Mesendoderm (in vitro differentiated cells): ENCODE data around the gene BNIP2.

Experiments
- DNase-seq: peaks from one replicate; pipeline ENCODE4 v3.0.0; 2013
- H2AK5ac ChIP-seq: 2 replicates; pipeline ENCODE4 v1.6.1; 2013; ENCODE audit warnings: low read length, inconsistent platforms
- H2BK120ac ChIP-seq: 2 replicates; pipeline ENCODE4 v1.6.1; 2013; ENCODE audit warnings: low read depth, mild to moderate bottlenecking, low read length, moderate library complexity, mixed read lengths
- H2BK15ac ChIP-seq: replicated peaks from 2 replicates; pipeline ENCODE4 v1.6.1; 2013; ENCODE audit warnings: low read depth, mild to moderate bottlenecking, moderate library complexity
- H2BK5ac ChIP-seq: 2 replicates; pipeline ENCODE4 v1.6.1; 2013; ENCODE audit warnings: low read length, inconsistent platforms
- H3K18ac ChIP-seq: 2 replicates; pipeline ENCODE4 v1.6.1; 2013; ENCODE audit warnings: mild to moderate bottlenecking, low read length, mixed read lengths
- H3K23ac ChIP-seq: one replicate; pipeline ENCODE4 v1.6.1; 2013; ENCODE audit warnings: low read length
- H3K27ac ChIP-seq: 2 replicates; pipeline ENCODE4 v1.5.1; 2013; ENCODE audit warnings: low read depth, mild to moderate bottlenecking, inconsistent platforms, low read length, moderate library complexity
- H3K27me3 ChIP-seq: 2 replicates; pipeline ENCODE4 v1.6.1; 2013; ENCODE audit warnings: low read length, control low read depth, mild to moderate bottlenecking, inconsistent platforms; ENCODE audit not compliant: insufficient read depth, poor library complexity
- H3K36me3 ChIP-seq: 2 replicates; pipeline ENCODE4 v1.6.1; 2013; ENCODE audit warnings: low read length, inconsistent platforms; ENCODE audit not compliant: control insufficient read depth, insufficient read depth
- H3K4ac ChIP-seq: one replicate; pipeline ENCODE4 v1.6.1; 2013; ENCODE audit warnings: low read depth, mild to moderate bottlenecking, low read length, moderate library complexity
- H3K4me1 ChIP-seq: 2 replicates; pipeline ENCODE4 v1.6.1; 2013; ENCODE audit warnings: low read depth, low read length, inconsistent platforms; ENCODE audit not compliant: control insufficient read depth
- H3K4me2 ChIP-seq: 2 replicates; pipeline ENCODE4 v1.6.1; 2013; ENCODE audit warnings: low read length
- H3K4me3 ChIP-seq: 2 replicates; pipeline ENCODE4 v1.5.1; 2013; ENCODE audit warnings: mild to moderate bottlenecking, low read length
- H3K56ac ChIP-seq: one replicate; pipeline ENCODE4 v1.6.1; 2013; ENCODE audit warnings: low read length
- H3K79me1 ChIP-seq: 2 replicates; pipeline ENCODE4 v1.6.1; 2013; ENCODE audit warnings: low read length, inconsistent platforms
- H3K79me2 ChIP-seq: 2 replicates; pipeline ENCODE4 v1.6.1; 2013; ENCODE audit warnings: mild to moderate bottlenecking, low read length; ENCODE audit not compliant: control insufficient read depth, insufficient read depth
- H3K9ac ChIP-seq: 2 replicates; pipeline ENCODE4 v1.6.1; 2013; ENCODE audit warnings: low read length, inconsistent platforms
- H4K5ac ChIP-seq: one replicate; pipeline ENCODE4 v1.6.1; 2013; ENCODE audit warnings: low read length
- H4K8ac ChIP-seq: one replicate; pipeline ENCODE4 v1.6.1; 2013; ENCODE audit warnings: low read depth, mild to moderate bottlenecking, control low read depth, low read length, moderate library complexity
- WGBS: extraction: QIAGEN DNeasy Blood & Tissue Kit; methylation state at CpG from one replicate; pipeline ENCODE4 v1.1.7; 2013; ENCODE audit warnings: low lambda C conversion rate, missing lambda C conversion rate; ENCODE audit not compliant: insufficient coverage; ENCODE audit errors: extremely low coverage; 5-methylcytosine and 5-hydroxymethylcytosine counted together

The BNIP2 gene

DNA sequence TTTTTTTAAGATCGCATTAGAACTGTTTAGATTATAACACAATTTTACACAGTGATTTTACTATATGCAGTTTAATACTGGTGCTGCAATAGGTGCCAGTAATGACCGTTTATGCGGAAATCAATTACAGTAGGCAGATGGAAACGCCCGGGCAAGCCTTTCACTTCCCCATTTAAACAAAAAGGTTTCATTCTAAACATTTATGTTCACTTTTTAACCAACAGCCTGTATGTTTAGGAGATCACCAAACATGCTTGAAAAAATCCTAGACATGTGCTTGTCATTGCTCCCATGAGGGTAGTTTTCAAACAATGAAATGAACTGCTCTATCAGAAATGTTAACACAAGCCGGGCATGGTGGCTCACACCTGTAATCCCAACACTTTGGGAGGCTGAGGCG is 2.7 kb downstream of the BNIP2 start:
- H2BK120ac ChIP-seq: no peak overlapping the region
- no peak overlapping the region for H3K27ac ChIP-seq
- peaks cover 35% of the 10 kb centered on the region for H3K79me2 ChIP-seq
- DNase-seq: no peak
- H3K23ac ChIP-seq: no peak overlapping the region
- no peak overlapping the region for H3K9ac ChIP-seq
- no peak overlapping the region for H3K56ac ChIP-seq
- H3K79me1 ChIP-seq: peaks cover 5% of the 10 kb centered on the region
- H2BK5ac ChIP-seq: no peak overlapping the region
- no peak overlapping the region for H3K4me2 ChIP-seq
- no peaks in the 10 kb centered on the region for H3K36me3 ChIP-seq
- H2BK15ac ChIP-seq: no peak overlapping the region
- no peak overlapping the region for H3K18ac ChIP-seq
- H3K4ac ChIP-seq: no peak overlapping the region
- H2AK5ac ChIP-seq: no peak overlapping the region
- no peak overlapping the region for H4K8ac ChIP-seq
- no peak overlapping the region for H3K4me3 ChIP-seq
- peaks cover 2% of the 10 kb centered on the region for H3K4me1 ChIP-seq
- H4K5ac ChIP-seq: no peak overlapping the region
- H3K27me3 ChIP-seq: no peaks in the 10 kb centered on the region
- no CpG with 5 or more reads among the region's 7 CpGs for WGBS

- Histone ChIP-seq H3K56ac (no peak overlapping the region), H3K9ac (no peak overlapping the region), H4K8ac (no peak overlapping the region), H3K79me2 (peaks cover 35% of the 10 kb centered on the region), H3K27me3 (no peaks in the 10 kb centered on the region), H2AK5ac (no peak overlapping the region), H3K4me2 (no peak overlapping the region), H3K4me3 (no peak overlapping the region), H3K23ac (no peak overlapping the region), H3K36me3 (no peaks in the 10 kb centered on the region), H2BK15ac (no peak overlapping the region), H3K79me1 (peaks cover 5% of the 10 kb centered on the region), H3K27ac (no peak overlapping the region), H4K5ac (no peak overlapping the region), H2BK5ac (no peak overlapping the region), H2BK120ac (no peak overlapping the region), H3K18ac (no peak overlapping the region), H3K4me1 (peaks cover 2% of the 10 kb centered on the region), H3K4ac (no peak overlapping the region)
- DNase-seq: no peak
- no CpG with 5 or more reads among the region's 1 CpG for WGBS
Measured at GRCh38 chr15:59685737-59686297, 3.3 kb downstream of the BNIP2 start.

DNA sequence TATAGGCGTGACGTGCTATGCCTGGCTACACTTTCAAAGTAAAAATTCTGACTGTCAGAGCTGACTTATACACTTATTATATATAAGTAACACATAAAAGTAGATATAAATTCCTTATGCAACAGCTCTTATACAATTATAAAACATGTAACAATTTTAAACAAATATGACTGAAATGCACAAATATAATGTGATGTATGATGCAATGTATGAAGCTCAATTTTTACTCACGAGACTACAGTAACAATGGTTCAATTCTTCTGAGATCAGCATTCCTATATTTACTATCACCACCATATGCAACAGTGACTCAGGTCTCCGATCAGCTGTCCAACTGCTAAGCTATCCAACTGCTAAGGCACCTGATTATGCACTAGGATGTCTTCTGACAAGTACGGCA is 8.2 kb downstream of the BNIP2 start:
- Histone ChIP-seq H3K79me2 (peaks cover 8% of the 10 kb centered on the region), H4K5ac (no peak overlapping the region), H3K36me3 (peaks cover 3% of the 10 kb centered on the region), H3K23ac (no peak overlapping the region), H3K4ac (no peak overlapping the region), H3K4me1 (no peaks in the 10 kb centered on the region), H3K27ac (no peak overlapping the region), H2BK120ac (no peak overlapping the region), H3K79me1 (no peaks in the 10 kb centered on the region), H3K27me3 (no peaks in the 10 kb centered on the region), H4K8ac (no peak overlapping the region), H2AK5ac (no peak overlapping the region), H3K4me2 (no peak overlapping the region), H3K56ac (no peak overlapping the region), H3K4me3 (no peak overlapping the region), H3K18ac (no peak overlapping the region), H3K9ac (no peak overlapping the region), H2BK5ac (no peak overlapping the region), H2BK15ac (no peak overlapping the region)
- DNase-seq: no peak
- no CpG with 5 or more reads among the region's 5 CpGs for WGBS

GRCh38 chr15:59680346-59680745 is 8.8 kb downstream of the BNIP2 start:
- no peak overlapping the region for H2AK5ac ChIP-seq
- H3K4ac ChIP-seq: no peak overlapping the region
- H3K27ac ChIP-seq: no peak overlapping the region
- DNase-seq: no peak
- H2BK120ac ChIP-seq: no peak overlapping the region
- H3K4me1 ChIP-seq: no peaks in the 10 kb centered on the region
- no peaks in the 10 kb centered on the region for H3K27me3 ChIP-seq
- no peak overlapping the region for H3K4me3 ChIP-seq
- H3K36me3 ChIP-seq: peaks cover 3% of the 10 kb centered on the region
- no CpG with 5 or more reads among the region's 6 CpGs for WGBS
- H3K56ac ChIP-seq: no peak overlapping the region
- H3K79me2 ChIP-seq: peaks cover 7% of the 10 kb centered on the region
- H2BK5ac ChIP-seq: no peak overlapping the region
- no peak overlapping the region for H3K4me2 ChIP-seq
- no peak overlapping the region for H4K5ac ChIP-seq
- H2BK15ac ChIP-seq: no peak overlapping the region
- H3K79me1 ChIP-seq: no peaks in the 10 kb centered on the region
- H3K9ac ChIP-seq: no peak overlapping the region
- no peak overlapping the region for H4K8ac ChIP-seq
- no peak overlapping the region for H3K23ac ChIP-seq
- H3K18ac ChIP-seq: no peak overlapping the region

DNA sequence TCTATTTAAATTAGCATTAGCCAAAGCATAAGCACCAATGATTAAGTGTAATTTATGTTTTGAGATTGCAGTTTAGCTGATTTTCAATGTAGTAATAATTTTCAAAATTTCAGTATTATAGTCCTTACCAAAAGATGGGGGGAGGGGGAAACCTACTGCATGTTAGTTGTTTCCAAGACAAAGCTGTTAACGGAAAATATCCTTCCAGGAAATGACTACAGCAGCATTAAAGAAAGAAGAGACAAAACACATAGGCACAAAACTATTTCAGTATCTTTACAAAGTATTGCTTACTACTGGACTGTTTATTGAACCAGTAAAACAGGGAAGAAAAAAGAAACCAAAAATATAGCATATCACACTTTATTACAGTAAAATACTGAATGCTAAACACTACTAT is 10.5 kb downstream of the BNIP2 start:
- no peak overlapping the region for H4K5ac ChIP-seq
- H3K79me2 ChIP-seq: peaks cover 1% of the 10 kb centered on the region
- no peaks in the 10 kb centered on the region for H3K27me3 ChIP-seq
- H3K27ac ChIP-seq: no peak overlapping the region
- H3K4me1 ChIP-seq: no peaks in the 10 kb centered on the region
- H2BK15ac ChIP-seq: no peak overlapping the region
- no peak overlapping the region for H3K4me3 ChIP-seq
- peaks cover 5% of the 10 kb centered on the region for H3K36me3 ChIP-seq
- H2AK5ac ChIP-seq: no peak overlapping the region
- no peak overlapping the region for H3K4ac ChIP-seq
- no peaks in the 10 kb centered on the region for H3K79me1 ChIP-seq
- no peak overlapping the region for H3K9ac ChIP-seq
- no CpG with 5 or more reads among the region's 1 CpG for WGBS
- H3K4me2 ChIP-seq: no peak overlapping the region
- H3K56ac ChIP-seq: no peak overlapping the region
- H2BK5ac ChIP-seq: no peak overlapping the region
- DNase-seq: no peak
- no peak overlapping the region for H2BK120ac ChIP-seq
- no peak overlapping the region for H4K8ac ChIP-seq
- H3K18ac ChIP-seq: no peak overlapping the region
- H3K23ac ChIP-seq: no peak overlapping the region

- Histone ChIP-seq H3K79me1 (no peaks in the 10 kb centered on the region), H3K4me3 (no peak overlapping the region), H3K18ac (no peak overlapping the region), H4K8ac (no peak overlapping the region), H3K56ac (no peak overlapping the region), H3K36me3 (peaks cover 5% of the 10 kb centered on the region), H3K23ac (no peak overlapping the region), H2BK5ac (no peak overlapping the region), H2AK5ac (no peak overlapping the region), H4K5ac (no peak overlapping the region), H3K27ac (no peak overlapping the region), H2BK15ac (no peak overlapping the region), H3K4ac (no peak overlapping the region), H3K9ac (no peak overlapping the region), H3K4me1 (no peaks in the 10 kb centered on the region), H3K27me3 (no peaks in the 10 kb centered on the region), H3K4me2 (no peak overlapping the region), H3K79me2 (no peaks in the 10 kb centered on the region), H2BK120ac (no peak overlapping the region)
- no CpG with 5 or more reads among the region's 1 CpG for WGBS
- no peak for DNase-seq
Measured at GRCh38 chr15:59678172-59678571, 10.9 kb downstream of the BNIP2 start.
